Fibroblast of upper back skin (primary cell): Measurements from ENCODE around the gene KCNMA1.
A peak's percentile ranks its signal among the peaks of the same experiment; 100 is the strongest.

Experiments
- DNase-seq: peaks from one replicate; pipeline ENCODE4 v3.0.0-alpha.2; 2013

Gene KCNMA1

DNA sequence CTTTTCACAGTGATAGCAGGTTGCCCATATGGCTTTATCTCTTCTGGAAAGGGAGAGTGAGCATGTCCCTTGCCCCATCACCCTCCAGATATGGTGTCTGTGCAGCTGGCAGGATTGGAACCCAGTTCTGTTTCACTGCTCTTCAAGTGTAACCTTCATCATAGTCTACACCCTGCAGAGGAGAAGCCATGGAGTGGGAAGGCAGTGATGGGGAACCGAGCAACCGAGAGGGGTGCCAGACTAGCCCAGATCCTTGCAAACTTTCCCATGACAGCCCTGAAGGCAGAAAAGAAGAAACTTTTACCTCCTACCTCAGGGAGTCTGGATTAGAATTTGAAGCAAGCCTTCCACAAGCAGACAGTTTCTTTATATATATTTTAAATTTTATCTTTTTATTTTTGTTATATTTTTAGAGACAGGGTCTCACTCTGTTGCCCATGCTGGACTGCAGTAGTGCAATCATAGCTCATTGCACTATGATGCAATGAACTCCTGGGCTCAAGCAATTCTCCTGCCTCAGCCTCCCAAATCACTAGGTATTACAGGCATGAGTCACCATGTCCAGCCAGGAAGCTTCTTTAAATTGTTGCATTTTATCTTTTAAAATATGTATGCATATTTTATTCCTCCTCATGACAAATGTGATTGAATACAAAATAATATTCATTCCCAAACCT lies 133.3 kb downstream of the KCNMA1 start:
- DNase-seq: peak; percentile 90

DNA sequence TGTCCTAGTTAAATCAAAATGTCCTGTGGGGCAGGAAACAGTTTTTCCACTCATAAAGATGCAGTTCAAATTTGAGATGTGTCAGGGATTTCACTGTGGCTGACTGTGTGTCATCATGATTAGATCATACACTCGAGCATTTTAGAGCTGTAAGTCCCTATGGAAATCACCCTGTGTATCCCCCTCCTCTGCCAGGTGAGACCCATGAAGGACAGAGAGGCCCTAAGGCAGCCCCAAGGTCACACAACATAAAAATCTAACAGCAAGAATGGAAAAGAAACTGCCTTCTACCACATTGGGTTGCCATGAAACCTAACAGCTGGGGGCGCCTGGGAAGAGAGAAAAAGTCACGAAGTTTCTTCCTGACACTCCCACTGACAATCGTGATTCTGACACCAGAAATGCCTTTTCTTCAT lies 135.8 kb downstream of the KCNMA1 start:
- peak; percentile 34 for DNase-seq

- DNase-seq: peak; percentile 98
Observed at GRCh38 chr10:77501152-77501845, 136.3 kb downstream of the KCNMA1 start.

DNA sequence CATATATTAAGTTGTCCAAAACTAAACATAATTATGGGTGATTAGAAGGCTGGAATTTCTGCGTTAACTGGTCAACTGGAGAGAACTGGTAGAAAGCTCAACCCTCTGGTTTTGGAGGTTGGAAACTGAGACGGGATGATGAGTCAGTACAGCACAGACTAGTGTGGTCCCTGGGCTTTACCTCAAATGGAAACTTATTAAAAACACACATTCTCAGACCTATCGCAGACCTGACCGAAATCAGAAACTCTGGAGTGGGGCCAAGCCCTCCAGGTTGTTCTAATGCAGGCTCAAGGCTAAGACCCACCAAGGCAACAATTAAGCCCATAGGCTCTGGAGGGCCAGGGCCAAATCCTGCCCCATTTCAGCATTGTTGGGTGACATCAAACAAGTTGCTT lies 136.9 kb downstream of the KCNMA1 start:
- DNase-seq: peak; percentile 78

GRCh38 chr10:77498829-77499228 lies 138.8 kb downstream of the KCNMA1 start:
- DNase-seq: no peak

DNA sequence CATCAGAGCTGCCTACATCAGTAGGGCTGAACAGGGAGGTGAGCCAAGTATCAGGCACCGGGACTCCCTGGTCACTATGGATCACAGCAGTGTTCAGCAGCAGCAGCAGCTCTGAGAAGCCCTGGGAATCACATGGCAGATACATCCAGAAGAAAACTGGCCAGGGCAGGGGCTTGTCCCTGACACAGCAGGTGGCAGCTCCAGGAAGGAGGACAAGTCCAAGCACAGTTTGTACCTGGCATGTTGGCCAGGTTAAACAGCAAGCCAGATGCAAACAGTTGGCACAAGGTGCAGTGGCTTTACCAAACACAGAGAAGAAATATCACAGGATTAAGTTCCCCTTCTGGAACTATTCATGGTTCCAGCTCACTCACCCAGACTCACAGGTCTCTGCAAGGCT lies 139.4 kb downstream of the KCNMA1 start:
- DNase-seq: no peak

DNA sequence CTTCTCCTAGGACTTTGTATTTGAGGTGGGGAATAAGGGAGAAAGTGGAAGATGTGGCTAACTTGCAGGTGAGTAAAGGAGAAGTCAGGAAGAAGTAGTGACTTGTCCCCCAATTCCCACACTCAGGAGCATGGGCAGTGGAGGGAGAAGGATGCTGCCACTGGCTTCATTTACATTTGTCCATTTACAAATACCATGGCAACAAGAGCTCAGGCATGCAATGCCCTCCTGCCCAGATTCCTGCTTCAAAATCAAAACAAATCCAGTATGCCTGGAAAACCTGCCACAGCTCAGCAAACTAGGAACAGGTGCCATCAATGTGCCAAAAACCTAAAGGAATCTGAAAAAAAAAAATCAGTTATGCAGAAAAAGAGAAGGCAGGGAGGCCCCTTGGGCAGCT lies 139.9 kb downstream of the KCNMA1 start:
- DNase-seq: no peak

DNA sequence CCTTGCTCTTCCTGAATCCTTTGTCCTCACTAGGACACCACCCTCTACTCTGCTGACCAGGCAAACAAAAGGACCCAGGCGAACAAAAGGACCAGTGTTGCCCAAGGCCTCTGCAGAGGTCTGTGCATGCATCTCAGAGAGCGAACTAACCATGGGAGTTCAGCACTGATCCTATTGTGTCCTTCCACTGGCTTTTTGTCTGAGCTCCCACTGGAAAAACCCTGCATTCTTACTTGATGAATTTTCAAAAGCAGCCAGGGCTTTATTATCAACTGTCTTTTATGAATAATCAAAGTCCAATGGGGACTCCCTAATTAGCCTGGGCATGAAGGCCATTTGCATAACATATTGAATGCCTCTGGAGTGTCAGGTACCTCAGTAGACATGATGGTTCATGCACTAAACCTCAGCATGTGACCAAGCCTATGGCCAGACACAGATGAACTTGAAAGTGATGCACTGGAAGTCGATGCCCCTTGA lies 140.6 kb downstream of the KCNMA1 start:
- DNase-seq: no peak

DNA sequence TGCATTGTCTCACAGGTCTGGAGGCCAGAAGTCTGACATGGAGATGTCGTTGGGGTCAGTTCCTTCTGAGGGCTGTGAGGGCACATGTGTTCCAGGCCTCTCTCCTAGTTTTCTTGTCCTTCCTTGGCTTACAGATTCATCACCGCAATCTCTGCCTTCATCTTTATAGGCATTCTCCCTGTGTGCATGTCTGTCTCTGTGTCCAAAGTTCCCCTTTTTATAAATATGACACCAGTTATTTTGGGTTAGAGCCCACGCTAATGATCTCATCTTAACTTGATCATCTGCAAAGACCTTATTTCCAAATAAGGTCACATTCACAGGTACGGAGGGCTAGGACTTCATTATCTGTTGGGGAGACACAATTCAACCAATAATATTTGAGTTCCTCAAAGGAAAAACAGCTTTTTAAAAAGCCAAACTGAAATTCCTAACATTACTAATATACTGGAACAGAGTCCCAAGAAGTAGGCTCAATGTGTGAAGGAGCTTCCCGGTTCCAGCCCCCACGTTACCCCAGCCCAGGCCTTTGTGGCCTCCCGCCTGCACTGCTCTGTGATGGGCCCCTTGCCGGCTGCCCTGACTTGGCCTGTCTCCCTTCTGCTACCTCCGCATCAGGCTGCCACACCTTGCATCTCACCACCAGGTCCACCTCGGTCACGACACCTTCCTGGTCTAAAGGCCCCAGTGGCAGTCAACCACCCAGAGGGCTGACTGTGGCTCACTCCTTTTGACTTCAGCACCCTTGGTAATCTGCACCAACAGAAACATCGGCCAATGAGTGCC lies 142.7 kb downstream of the KCNMA1 start:
- no peak for DNase-seq

- peak; percentile 72 for DNase-seq
Observed at GRCh38 chr10:77494327-77494726, 143.3 kb downstream of the KCNMA1 start.

DNA sequence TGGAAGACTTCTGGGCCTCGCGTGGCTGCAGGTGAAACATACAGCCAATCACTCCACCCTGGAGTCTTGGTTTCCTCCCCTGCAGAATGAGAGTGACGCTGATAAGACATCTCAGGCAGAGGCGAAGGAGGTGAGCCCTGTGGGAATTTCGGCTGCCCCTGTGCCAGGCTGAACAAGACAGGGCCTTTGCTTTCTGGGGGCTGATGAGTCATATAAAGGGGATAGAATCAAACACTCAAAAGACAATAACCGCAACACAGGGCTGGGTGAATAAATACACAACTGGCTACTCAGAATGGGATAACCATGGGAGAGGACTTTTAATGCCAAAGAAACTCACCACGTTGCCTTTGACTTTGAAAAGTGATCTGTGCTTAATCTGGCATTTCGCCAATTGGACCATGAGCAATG lies 143.8 kb downstream of the KCNMA1 start:
- no peak for DNase-seq

DNA sequence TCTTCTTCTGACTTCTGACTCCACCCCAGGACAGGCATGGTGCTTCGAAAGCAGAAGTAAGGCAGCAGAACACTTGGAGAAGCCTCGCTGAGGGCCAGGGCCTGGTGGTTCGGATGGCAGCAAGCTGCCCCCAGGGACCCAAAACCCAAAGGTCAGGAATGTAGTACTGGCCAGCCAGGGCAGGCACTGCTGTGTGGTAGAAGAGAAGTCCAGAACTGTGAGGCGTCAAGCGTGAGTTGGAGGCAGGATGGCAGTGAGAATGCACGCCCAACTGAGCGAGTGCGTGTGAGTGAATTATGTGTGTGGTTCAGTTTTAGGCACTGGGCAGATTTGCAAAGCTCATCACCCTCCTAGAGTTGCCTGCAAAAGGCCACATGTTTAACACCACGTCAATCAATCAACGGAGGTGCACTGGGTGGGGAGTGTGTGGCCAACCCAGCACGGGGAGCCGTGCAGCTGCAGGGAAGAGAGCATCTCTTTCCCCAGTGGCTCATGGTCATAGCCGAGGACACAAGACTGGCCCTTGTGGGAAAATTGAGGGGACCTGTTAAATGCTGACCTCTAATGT lies 144.3 kb downstream of the KCNMA1 start:
- DNase-seq: no peak

GRCh38 chr10:77492368-77492994 lies 145.1 kb downstream of the KCNMA1 start:
- DNase-seq: no peak

DNA sequence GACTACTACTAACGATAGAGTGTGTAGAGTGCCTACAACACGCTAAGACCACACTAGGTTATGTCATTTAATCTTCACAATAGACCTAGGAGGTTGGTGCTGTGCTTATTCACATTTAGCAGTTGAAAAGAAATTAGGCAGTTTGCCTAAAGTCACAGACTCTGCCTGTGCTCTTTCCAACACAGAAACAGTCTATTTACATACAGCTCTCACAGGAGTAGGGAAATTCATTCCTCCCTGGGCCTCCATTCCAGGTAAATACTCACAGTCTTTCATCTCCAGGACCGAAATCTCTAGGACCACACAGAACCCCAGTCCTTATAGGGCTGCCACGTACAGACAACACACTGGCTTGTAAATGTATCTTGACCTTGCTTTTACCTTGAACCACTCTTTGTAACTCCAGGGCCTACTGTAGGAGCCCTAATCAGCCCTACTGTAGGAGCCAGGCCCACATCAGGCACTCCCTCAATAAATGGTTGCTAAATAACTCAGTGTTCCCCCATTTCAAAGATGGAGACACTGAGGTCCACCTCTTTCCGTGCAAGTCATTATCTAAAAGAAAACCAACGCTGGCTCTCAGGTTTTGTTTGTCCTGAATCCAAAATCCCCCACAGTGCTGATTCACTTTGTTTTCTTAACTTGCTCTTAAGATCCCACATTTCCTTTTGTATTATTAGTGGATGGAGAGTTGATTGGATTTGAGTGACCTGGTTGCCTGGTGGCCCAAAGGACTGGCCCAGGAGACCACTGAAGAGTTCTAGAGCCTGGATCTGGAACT lies 146.9 kb downstream of the KCNMA1 start:
- no peak for DNase-seq

GRCh38 chr10:77486517-77486916 lies 151.1 kb downstream of the KCNMA1 start:
- no peak for DNase-seq

DNA sequence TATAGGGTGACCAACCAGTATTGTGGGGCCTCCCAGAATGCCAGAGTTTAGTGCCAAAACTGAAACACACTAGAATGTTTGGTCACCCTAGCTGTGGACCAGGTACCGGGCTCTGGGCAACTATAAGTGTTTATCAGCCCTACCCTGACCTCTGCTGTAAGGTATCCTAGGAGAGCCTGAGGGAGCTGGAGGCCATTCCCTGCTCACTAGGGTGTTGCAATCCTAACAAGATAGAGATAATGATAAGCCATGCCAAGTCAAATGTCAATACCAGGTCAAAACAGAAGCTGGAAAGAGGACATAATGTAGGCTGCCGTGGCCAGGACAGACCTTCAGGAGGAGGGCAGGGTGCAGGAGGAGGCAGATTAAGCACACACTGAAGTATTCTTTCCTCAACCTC lies 151.8 kb downstream of the KCNMA1 start:
- no peak for DNase-seq

DNA sequence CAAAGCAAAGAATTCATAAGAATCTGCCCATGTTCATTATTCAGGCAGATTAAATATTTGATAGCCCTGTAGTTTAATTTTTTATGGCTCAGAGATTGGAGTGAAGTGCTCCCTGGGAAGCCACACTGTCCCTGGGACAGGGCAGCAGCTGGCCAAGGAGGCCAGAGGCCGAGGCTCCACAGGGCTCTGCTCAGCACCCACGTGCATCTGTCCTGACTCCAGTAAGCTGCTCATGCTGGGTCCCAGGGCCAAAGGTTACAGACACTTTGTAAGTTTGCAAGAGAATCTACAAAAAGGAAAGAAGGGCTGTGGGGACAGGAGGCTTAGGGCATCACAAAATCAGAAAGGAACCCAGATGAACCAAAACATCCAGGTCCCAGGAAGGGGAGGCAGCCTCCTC lies 155.5 kb downstream of the KCNMA1 start:
- no peak for DNase-seq

DNA sequence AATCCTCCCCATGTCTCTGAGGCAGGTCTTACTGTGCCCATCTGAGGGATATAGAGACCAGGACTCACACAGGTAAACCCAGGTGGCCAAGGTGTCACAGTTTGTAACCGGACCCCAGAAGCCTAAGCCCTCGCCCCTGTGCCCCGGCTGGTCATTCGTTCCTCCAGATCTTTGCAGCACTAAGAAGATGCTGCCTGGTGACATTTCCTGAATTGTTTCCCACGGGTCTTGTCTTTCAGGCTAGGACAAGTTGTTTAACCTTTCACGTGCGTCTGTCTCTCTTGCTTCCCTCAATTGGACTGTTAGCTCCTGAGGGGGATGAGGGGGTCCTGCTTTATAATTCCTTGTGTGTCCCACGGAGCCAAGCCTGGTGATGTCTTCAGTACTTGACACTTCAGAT lies 158.0 kb downstream of the KCNMA1 start:
- no peak for DNase-seq

- DNase-seq: peak; percentile 35
Observed at GRCh38 chr10:77478962-77479359, 158.6 kb downstream of the KCNMA1 start.

DNA sequence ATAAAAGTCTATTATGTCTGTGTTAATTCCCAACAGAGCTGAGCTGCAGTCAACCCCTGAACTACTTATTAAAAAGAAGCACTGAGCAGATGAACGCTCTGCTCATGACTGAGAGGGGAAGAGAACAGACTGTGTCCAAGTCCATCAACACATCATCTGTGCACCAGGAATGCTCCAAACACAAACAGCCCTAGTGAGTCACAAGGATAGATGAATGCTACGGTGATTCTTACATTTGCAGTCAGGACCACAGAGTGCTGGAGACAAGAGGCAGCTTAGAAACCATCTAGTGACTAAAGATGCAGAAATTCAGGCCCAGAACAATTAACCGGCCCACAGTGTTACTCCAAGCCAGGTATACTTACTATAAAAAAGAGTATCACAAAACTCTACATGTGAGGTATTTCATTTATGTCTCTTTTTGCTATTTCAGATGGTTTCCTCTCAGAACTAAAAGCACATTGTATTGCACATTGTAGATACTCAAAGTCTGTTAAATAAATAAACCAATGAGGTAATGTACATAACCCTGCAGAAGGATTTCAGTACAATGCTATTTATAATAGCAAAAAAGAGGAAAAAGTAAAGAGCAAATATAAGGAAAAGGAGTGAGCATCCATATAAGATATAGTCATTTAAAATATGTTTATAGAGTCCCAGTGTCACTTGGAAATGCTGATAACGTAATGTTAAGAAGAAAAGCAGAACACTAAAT lies 159.2 kb downstream of the KCNMA1 start:
- DNase-seq: peak; percentile 93

- no peak for DNase-seq
Observed at GRCh38 chr10:77475522-77475921, 162.1 kb downstream of the KCNMA1 start.
